Stimulated activated CD4-positive, alpha-beta T cell treated with anti-CD3 and anti-CD28 coated beads, Interleukin-4, amount 100 ng/mL, for 4 hours (primary cell): ENCODE data around the gene SNAPIN.

Source experiments
- DNase-seq, 2 experiments: peaks; one replicate each; pipeline ENCODE4 v3.0.0-alpha.2; 2020

Gene SNAPIN

DNA sequence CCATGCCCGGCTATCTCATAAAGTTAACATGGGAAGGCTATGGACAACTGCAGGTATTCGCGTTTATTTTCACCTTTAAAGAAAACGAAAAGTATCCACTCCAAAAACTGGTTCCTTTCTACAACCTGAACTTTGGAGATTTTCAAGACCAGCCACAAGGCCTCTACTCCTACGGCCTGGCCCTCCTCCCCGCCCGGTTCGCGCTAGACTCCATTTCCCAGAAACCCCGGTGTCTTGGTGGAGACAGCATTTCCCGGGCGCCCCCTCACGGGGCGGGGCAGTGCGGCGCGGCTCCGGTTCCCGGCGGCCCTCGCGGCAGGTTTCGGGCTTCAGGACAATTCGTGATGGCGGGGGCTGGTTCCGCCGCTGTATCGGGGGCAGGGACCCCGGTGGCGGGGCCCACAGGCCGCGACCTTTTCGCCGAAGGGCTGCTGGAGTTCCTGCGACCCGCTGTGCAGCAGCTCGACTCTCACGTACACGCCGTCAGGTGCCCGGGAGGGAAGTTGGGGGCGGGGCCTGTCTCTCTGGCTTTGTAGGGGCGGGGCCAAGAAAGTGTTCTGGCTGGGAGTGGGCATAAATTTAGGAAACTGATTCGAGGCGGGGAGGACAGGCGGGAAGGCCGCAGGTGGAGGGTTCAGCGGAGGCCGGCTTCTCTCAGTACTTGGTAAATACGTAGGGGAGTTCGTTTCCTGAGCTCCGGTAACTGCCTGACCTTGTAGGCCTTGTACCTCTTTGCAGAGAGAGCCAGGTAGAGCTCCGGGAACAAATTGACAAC lies at the start of gene SNAPIN:
Gene SNAPIN (plus strand): TSS at position 304 of the 775 bp plus-strand sequence. CDS start 41 bp downstream, at position 345.
- peak; percentile 89 for DNase-seq

GRCh38 chr1:153608742-153609584 lies 49.5 kb upstream of the SNAPIN start:
- DNase-seq = no peak

GRCh38 chr1:153609585-153609907 lies 49.0 kb upstream of the SNAPIN start:
- DNase-seq = no peak

DNA sequence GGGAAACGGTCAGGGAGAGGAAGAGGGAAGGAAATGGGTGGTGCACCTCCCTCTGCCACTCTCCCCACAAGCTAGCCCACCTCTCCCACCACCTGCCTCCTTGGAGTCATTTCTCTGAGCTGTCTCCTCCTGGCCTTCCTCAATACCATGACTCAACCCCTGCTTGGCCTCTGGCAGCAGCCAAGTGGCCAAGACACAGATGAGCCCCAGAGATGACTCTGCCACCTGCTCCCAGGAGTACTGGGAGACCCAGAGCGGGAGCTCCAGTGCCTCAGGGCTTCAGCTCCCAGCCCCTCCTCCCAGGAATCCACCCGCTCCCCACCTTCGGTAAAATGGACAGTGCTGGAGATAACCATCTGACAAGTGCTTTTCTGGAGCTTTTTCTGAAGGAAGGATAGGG lies 48.2 kb upstream of the SNAPIN start:
- DNase-seq = no peak

GRCh38 chr1:153610811-153611301 lies 47.6 kb upstream of the SNAPIN start:
- DNase-seq = no peak

DNA sequence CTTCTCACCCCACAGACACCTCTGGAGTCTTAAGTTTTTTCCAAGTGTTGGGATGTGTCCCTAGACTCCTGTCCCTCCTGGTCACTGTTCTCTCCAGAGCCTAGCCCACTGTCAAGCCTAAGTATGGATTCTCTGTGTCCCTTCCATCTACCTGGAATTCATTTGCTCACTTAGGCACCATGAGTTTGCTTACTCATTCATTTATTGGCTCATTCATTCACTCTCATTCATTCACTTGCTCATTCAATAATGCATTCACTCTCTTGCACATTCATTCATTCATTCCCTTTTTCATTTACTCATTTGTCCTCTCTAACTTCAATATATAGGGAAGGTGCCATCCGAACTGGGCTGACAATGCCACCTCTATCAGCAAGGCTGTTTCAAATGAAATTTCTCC lies 47.1 kb upstream of the SNAPIN start:
- DNase-seq = no peak

- DNase-seq = no peak
Measured at GRCh38 chr1:153612111-153612754, 46.3 kb upstream of the SNAPIN start.

- no peak for DNase-seq
Measured at GRCh38 chr1:153612755-153613331, 45.7 kb upstream of the SNAPIN start, which contains the start of gene S100A16. TSS of gene S100A16 (minus strand) at chr1:153613137. CDS start at chr1:153608151, 4,986 bp downstream.

DNA sequence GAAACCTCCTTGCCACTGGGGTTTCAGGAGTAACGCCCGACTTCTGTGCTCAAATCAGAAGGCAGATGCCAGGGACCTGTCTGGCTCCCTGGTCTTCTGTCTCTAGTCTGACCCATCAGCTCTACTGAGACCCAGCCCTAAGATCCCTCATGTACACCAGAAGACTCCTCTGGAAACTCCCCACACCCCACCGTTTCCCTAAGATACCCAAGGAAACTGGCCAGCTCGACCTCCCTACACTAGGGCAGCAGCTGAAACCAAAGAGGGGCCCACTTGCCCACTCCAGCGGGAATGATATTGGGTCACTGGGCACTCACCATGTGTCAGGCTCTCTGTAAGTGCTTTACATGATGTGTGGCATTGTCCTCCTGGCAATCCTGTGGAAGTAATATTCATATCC lies 45.1 kb upstream of the SNAPIN start:
- DNase-seq = no peak

DNA sequence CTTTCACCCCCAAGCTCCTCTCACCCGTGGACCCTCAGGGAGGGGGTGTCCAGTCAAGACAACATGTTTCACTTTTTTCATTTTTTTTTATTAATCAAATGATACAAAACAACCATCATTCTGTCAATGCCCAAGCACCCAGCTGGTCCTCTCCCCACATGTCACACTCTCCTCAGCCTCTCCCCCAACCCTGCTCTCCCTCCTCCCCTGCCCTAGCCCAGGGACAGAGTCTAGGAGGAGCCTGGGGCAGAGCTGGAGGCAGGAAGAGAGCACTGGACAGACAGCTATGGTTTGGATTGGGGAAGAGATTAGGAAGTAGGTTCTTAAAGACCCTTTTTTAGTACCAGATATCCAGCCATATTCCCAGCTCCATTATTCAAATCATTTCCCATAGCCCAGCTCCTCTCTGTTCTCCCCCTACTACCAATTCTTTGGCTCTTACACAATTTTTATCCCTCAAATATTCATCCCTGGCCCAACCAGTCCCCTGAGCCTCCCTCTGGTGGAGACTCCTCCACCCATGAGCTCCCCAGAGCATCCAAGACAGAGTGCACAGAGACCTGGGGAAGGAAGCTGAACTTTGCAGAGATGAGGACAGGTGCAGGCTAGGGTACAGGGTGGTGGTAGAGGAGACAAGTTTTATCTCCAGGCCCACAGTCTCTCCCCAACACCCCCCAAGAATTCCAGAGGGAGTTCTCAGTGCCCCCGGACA lies 44.2 kb upstream of the SNAPIN start:
- no peak for DNase-seq

- no peak for DNase-seq
Measured at GRCh38 chr1:153614906-153615305, 43.6 kb upstream of the SNAPIN start.

DNA sequence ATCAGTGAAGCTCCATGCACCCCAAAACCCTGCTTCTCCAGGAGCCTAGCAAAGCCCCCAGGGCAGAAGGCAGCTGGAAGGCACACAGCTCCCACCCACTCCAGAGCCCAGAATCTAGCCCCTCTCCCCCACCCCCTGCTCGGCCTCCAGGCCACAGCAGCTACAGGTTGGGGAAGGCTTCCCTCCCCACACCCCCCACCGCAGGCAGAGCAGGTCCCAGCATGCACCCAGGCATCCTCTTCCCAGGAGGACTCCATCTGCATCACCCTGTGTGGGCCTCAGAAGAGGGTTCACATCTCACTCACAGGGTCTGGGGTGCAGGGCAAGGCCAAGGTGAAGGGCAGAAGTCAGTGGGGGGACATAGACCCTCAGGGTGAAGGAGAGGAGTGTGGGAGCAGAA lies 43.1 kb upstream of the SNAPIN start:
- DNase-seq = no peak

GRCh38 chr1:153616144-153616916 lies 42.2 kb upstream of the SNAPIN start, which contains the start of gene S100A14:
TSS of gene S100A14 (minus strand) at chr1:153616325. CDS start at chr1:153615858, 467 bp downstream.
- DNase-seq = no peak

- no peak for DNase-seq
Measured at GRCh38 chr1:153616917-153617311, 41.6 kb upstream of the SNAPIN start.

DNA sequence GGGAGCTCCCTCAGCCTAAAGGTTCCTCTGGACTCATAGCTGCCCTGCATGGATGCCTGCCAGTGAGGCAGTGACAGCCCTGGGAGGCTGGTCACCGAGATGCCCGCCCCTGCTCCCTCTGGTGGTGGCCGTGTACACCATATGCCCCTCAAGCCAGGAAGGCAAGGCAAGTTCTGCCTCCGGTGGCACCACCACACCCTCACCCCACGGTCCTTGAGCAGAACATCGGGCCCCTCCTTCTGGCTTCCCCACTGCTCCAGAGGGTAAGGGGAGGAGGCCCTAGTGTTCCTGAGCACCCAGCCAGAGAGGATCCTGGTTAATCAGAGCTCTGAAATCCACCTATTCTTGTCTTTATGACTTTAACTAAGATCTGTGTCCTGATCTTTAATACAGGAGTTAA lies 40.8 kb upstream of the SNAPIN start:
- no peak for DNase-seq

DNA sequence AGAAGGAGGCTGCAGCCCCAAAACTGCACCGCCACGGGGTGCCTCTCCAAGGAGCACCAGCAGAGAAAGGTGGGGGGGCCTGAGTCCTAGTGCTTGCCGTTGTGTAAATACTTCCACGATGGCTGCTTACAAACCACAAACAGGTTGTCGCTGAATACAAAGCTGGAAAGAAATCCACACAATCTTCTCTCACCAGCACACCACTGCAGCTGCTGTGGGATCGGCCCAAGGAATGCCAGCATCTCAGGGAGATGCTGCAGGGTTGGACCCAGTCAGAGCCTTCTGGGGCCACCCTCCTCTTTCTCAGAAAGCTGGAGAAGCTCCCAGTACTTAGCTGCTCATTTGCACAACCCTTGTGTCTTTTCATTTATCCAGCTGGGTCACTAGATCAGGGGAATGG lies 39.3 kb upstream of the SNAPIN start:
- no peak for DNase-seq

DNA sequence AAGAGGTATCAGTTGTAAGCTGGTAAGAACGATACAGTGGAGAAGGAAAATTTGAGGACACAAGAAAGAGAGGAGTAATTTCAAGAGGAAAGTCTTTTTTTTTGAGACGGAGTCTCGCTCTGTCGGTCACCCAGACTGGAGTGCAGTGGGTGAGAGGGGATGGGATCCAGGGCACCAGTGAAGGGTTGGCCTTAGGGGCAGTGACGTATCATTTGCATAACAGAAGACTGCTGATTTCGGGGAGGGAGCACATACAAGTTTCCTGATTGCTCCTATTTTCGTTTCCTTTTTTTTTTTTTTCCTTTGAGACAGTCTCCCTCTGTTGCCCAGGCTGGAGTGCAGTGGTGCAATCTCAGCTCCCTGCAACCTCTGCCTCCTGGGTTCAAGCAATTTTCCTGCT lies 35.4 kb upstream of the SNAPIN start:
- no peak for DNase-seq

DNA sequence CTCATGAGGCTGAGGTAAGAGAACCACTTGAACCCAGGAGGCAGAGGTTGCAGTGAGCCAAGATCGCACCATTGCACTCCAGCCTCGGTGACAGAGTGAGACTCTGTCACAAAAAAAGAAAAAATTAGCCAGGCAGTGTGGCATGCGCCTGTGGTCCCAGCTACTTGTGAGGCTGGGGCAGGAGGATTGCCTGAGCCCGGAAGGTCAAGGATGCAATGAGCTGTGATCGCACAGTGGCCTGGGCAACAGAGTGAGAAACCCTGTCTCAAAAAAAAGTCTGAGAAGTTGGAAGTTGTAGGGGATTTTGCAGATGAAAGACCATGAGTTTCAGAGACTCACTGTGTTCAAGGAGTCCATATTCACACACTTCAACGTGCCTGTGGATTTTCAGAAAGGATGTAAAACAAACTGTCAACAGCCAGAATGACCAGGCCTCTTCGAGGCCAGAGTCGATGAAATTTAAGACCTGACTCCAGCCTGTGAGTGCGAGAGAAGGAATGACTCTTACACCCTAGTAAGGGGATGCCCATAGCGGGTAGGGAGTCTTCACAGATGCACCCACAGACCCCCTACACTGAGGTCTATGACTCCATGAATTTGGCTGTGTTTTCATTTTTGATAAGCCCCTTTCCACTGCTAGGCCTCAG lies 33.4 kb upstream of the SNAPIN start:
- DNase-seq = no peak

- no peak for DNase-seq
Measured at GRCh38 chr1:153626477-153626903, 32.0 kb upstream of the SNAPIN start.

DNA sequence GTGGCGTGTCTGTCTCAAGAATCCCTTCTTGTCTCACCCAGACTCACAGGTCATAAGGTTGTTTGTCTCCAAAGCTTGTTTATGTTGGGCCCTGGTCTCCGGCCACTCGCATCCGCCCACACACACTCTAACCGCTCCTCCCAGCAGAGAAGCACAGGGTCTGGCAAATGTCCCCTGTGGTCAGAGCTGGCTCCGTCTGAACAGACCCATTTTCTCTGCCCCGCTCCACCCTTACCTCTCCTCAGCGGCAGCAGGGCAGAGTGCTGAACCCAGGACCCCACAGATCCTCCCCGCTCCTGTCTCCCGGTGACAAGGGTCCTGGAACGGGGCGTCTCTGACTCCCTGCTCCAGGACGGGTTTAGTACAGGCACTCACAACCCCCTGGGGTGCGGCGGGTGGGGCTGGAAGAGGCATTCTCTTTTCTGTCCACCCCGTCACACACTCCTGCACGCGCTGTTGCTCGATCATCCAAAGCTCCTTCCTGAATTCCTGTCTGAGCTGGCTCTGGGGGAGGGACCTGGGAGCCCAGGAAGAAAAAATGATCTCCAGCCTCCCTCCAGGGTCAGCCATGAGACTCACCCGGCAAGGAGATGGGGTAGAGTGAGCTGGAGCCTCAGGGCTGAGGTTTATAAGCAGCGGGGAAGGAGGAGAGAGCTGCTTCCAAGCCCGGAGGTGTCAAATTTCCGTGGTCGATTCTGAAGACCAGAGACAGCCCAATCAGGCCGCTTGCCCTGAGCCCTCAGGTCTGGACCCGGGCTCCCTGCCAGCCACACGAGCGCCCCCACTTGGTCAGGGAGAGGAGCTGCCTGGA lies 31.4 kb upstream of the SNAPIN start, which contains the start of gene S100A13:
Gene S100A13 (minus strand): TSS at position 602 of the 811 bp plus-strand sequence. CDS start 1,033 bp downstream, outside the sequence.
- no peak for DNase-seq
